CD14-positive monocyte (primary cell): ENCODE measurements around the gene DTX4. TPM values are rescaled to one million over a fixed set of nuclear protein-coding genes. Genes with fewer than 3 reads are reported as not detected.
"Not testable (repeated sequence)": the region's sequence is repeated elsewhere in the genome, so short reads cannot be mapped to it uniquely, and the experiment has no call there.

Experiments used
- DNase-seq, 3 donors: peaks; one replicate each; pipeline ENCODE4 v3.0.0-alpha.2; 2011 to 2022
- H2AFZ ChIP-seq: 2 replicates; pipeline ENCODE4 v1.6.0; 2012; ENCODE audit warnings: mild to moderate bottlenecking, low read depth, low read length, inconsistent platforms; ENCODE audit not compliant: insufficient read depth, poor library complexity, severe bottlenecking
- H3K27ac ChIP-seq, 2 donors: 1 replicate in 1 of 2; 2 replicates in 1 of 2; pipeline ENCODE4 v1.5.1; 2012 to 2013; ENCODE audit warnings: low read length in 2 of 2, control low read depth in 1 of 2, inconsistent platforms in 1 of 2, low read depth in 1 of 2, mild to moderate bottlenecking in 1 of 2
- H3K27me3 ChIP-seq, 2 donors: one replicate each; pipeline versions ENCODE4 v1.6.0 to v1.6.1; 2011 to 2013; ENCODE audit warnings: low read length in 2 of 2; ENCODE audit not compliant: control insufficient read depth in 2 of 2, insufficient read depth in 2 of 2
- H3K36me3 ChIP-seq, 2 donors: replicated peaks in 1 of 2; 1 replicate in 1 of 2; 2 replicates in 1 of 2; pipeline versions ENCODE4 v1.5.1 to v1.6.1; 2012 to 2013; ENCODE audit warnings: low read length in 2 of 2, control low read depth in 1 of 2, inconsistent platforms in 1 of 2, mild to moderate bottlenecking in 1 of 2; ENCODE audit not compliant: insufficient read depth in 2 of 2, control insufficient read depth in 1 of 2
- H3K4me1 ChIP-seq, 2 donors: 1 replicate in 1 of 2; 2 replicates in 1 of 2; pipeline versions ENCODE4 v1.5.1 to v1.6.1; 2012 to 2013; ENCODE audit warnings: low read length in 2 of 2, control low read depth in 1 of 2, inconsistent platforms in 1 of 2, mild to moderate bottlenecking in 1 of 2, moderate library complexity in 1 of 2; ENCODE audit not compliant: insufficient read depth in 2 of 2, control insufficient read depth in 1 of 2
- H3K4me2 ChIP-seq: replicated peaks from 2 replicates; pipeline ENCODE3; 2012; ENCODE audit warnings: low read length, moderate library complexity, mild to moderate bottlenecking; ENCODE audit not compliant: poor library complexity, severe bottlenecking; ENCODE audit errors: extremely low read depth
- H3K4me3 ChIP-seq, 3 experiments: fragments of 200-600 bp in 1 of 3; sonication (generic) in 1 of 3; replicated peaks in 1 of 3; 1 replicate in 2 of 3; 2 replicates in 1 of 3; pipeline ENCODE4 v1.5.1; 2011 to 2013; ENCODE audit warnings: low read length in 3 of 3, mild to moderate bottlenecking in 3 of 3, control low read depth in 2 of 3, low read depth in 2 of 3, inconsistent platforms in 1 of 3, moderate library complexity in 1 of 3
- H3K79me2 ChIP-seq: 2 replicates; pipeline ENCODE4 v1.6.0; 2012; ENCODE audit warnings: mild to moderate bottlenecking, control low read depth, inconsistent platforms, low read length, moderate library complexity; ENCODE audit not compliant: insufficient read depth
- H3K9ac ChIP-seq: 2 replicates; pipeline ENCODE4 v1.6.0; 2017; ENCODE audit warnings: low read length, mild to moderate bottlenecking; ENCODE audit not compliant: insufficient read depth, poor library complexity, severe bottlenecking
- H3K9me3 ChIP-seq, 2 donors: replicated peaks in 1 of 2; 1 replicate in 1 of 2; 2 replicates in 1 of 2; pipeline versions ENCODE4 v1.5.1 to v1.6.1; 2012 to 2013; ENCODE audit warnings: low read length in 2 of 2, control low read depth in 1 of 2; ENCODE audit not compliant: control insufficient read depth in 1 of 2, insufficient read depth in 1 of 2
- H4K20me1 ChIP-seq: 2 replicates; pipeline ENCODE4 v1.6.0; 2012; ENCODE audit warnings: mild to moderate bottlenecking, low read length, control low read depth, moderate library complexity; ENCODE audit not compliant: insufficient read depth
- H3K27ac Mint-ChIP-seq, 7 donors: one replicate each; pipeline ENCODE4 v1.8.0; 2020; ENCODE audit warnings: mild to moderate bottlenecking in 7 of 7, mixed read lengths in 7 of 7, moderate library complexity in 6 of 7, inconsistent platforms in 2 of 7
- H3K27me3 Mint-ChIP-seq, 3 donors: one replicate each; pipeline ENCODE4 v1.8.0; 2021 to 2022; ENCODE audit warnings: low read depth in 3 of 3, mild to moderate bottlenecking in 3 of 3, mixed read lengths in 3 of 3, moderate library complexity in 3 of 3, inconsistent platforms in 1 of 3
- H3K36me3 Mint-ChIP-seq, 2 donors: one replicate each; pipeline ENCODE4 v1.8.0; 2020; ENCODE audit warnings: mixed read lengths in 2 of 2, inconsistent platforms in 1 of 2, mild to moderate bottlenecking in 1 of 2
- H3K4me1 Mint-ChIP-seq: one replicate; pipeline ENCODE4 v1.8.0; 2020; ENCODE audit warnings: mild to moderate bottlenecking, mixed read lengths
- H3K4me3 Mint-ChIP-seq, 2 donors: one replicate each; pipeline ENCODE4 v1.8.0; 2020; ENCODE audit warnings: mild to moderate bottlenecking in 2 of 2, mixed read lengths in 2 of 2, moderate library complexity in 1 of 2
- H3K9me3 Mint-ChIP-seq, 7 donors: one replicate each; pipeline ENCODE4 v1.8.0; 2020 to 2022; ENCODE audit warnings: mixed read lengths in 7 of 7, mild to moderate bottlenecking in 6 of 7, moderate library complexity in 6 of 7, inconsistent platforms in 2 of 7
- WGBS: methylation state at CpG from one replicate; pipeline ENCODE4 v1.1.5; 2013; ENCODE audit warnings: missing lambda C conversion rate; ENCODE audit not compliant: insufficient coverage; 5-methylcytosine and 5-hydroxymethylcytosine counted together
- intact Hi-C, 2 donors: fragments of 100-400 bp; cut with micrococcal nuclease; formaldehyde crosslinking; loops; one replicate each; pipeline versions ENCODE4 v1.15.0 to v1.15.1; 2023
- polyA minus RNA-seq: library from RNA; depleted of rRNA, polyadenylated mRNA; stranded (reverse); fragments of >200 nt; gene quantifications from 2 replicates; pipeline ENCODE4 v1.2.3, GENCODE V29; 2012
- polyA plus RNA-seq, 3 donors: library from polyadenylated mRNA; depleted of rRNA in 1 of 3; unstranded in 2 of 3; stranded (reverse) in 1 of 3; fragments of 300-500 nt in 2 of 3; fragments of >200 nt in 1 of 3; fragmentation: Illumina TruSeq in 2 of 3; gene quantifications; 1 replicate in 2 of 3; 2 replicates in 1 of 3; pipeline ENCODE4 v1.2.3, GENCODE V29; 2012 to 2021
- total RNA-seq, 12 experiments: library from RNA in 1 of 12; stranded (reverse) in 1 of 12; fragments of 120-200 nt in 1 of 12; gene quantifications; one replicate each; pipeline ENCODE4 v1.2.4 and lab custom pipeline; 2013 to 2026; ENCODE audit warnings: mixed read lengths in 6 of 12, inconsistent platforms in 1 of 12
- TF ChIP-seq, protein P1 (sequence below): fragments of 200-600 bp; IDR thresholded peaks from one replicate; pipeline ENCODE4 v1.8.0; 2022; ENCODE audit warnings: antibody characterized with exemption, mild to moderate bottlenecking

The DTX4 gene
- 0.83 TPM for total RNA-seq (2013)
- polyA plus RNA-seq (1 to 10 TPM in 2 of 3 donors, under 1 TPM in 1; 0.96 to 1.9 (median 1.1) TPM), polyA minus RNA-seq (0.69 and 1.5 TPM in 2 replicates), total RNA-seq (lab: John Stamatoyannopoulos, UW) (3.0 to 9.3 (median 5.5) reads per million in 11 experiments)

- Histone ChIP-seq H3K9me3 (no peaks in the 10 kb centered on the region), H3K36me3 (no peaks in the 10 kb centered on the region), H3K27me3 (peaks cover 0 to 9% of the 10 kb centered on the region in 2 donors), H3K4me2 (peak within 1 kb of the TSS; percentile 83), H3K27ac (peak within 1 kb of the TSS; percentile 31 to 71), H3K79me2 (peaks cover 5% of the 10 kb centered on the region), H3K4me3 (peak within 1 kb of the TSS; percentile 65 to 82 (median 67)), H2AFZ (peak within 1 kb of the TSS; percentile 75), H3K4me1 (peaks cover 14 to 17% of the 10 kb centered on the region in 2 donors), H4K20me1 (peaks cover 11% of the 10 kb centered on the region), H3K9ac (peak within 1 kb of the TSS; percentile 41)
- TF ChIP-seq, protein P1, sequence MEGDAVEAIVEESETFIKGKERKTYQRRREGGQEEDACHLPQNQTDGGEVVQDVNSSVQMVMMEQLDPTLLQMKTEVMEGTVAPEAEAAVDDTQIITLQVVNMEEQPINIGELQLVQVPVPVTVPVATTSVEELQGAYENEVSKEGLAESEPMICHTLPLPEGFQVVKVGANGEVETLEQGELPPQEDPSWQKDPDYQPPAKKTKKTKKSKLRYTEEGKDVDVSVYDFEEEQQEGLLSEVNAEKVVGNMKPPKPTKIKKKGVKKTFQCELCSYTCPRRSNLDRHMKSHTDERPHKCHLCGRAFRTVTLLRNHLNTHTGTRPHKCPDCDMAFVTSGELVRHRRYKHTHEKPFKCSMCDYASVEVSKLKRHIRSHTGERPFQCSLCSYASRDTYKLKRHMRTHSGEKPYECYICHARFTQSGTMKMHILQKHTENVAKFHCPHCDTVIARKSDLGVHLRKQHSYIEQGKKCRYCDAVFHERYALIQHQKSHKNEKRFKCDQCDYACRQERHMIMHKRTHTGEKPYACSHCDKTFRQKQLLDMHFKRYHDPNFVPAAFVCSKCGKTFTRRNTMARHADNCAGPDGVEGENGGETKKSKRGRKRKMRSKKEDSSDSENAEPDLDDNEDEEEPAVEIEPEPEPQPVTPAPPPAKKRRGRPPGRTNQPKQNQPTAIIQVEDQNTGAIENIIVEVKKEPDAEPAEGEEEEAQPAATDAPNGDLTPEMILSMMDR, result peak; percentile 92
- Mint-ChIP-seq H3K27me3 (peaks cover 15 to 22% (median 20%) of the 10 kb centered on the region in 3 donors), H3K36me3 (peaks cover 1 to 4% of the 10 kb centered on the region in 2 donors), H3K9me3 (peaks cover 0 to 4% (median 0%) of the 10 kb centered on the region in 7 donors), H3K27ac (peak within 1 kb of the TSS in 3 of 7 donors; percentile 21 to 66 (median 27)), H3K4me3 (peak within 1 kb of the TSS; percentile 90 to 97), H3K4me1 (peaks cover 20% of the 10 kb centered on the region)
- under 1% methylated on average over 59 of the region's 64 CpGs for WGBS
- intact Hi-C loops, result loop anchor here (2.0 to 5.0 kb wide), 5 partner anchors 36 to 261 kb away; no protein-coding TSS in a partner anchor
- DNase-seq, result peak; percentile 87 to 96 (median 90)
Measured at GRCh38 chr11:59171508-59172322, at the start of gene DTX4. Gene DTX4, plus strand, starts transcription at chr11:59172132. Its CDS starts 464 bp downstream, at chr11:59172596.

DNA sequence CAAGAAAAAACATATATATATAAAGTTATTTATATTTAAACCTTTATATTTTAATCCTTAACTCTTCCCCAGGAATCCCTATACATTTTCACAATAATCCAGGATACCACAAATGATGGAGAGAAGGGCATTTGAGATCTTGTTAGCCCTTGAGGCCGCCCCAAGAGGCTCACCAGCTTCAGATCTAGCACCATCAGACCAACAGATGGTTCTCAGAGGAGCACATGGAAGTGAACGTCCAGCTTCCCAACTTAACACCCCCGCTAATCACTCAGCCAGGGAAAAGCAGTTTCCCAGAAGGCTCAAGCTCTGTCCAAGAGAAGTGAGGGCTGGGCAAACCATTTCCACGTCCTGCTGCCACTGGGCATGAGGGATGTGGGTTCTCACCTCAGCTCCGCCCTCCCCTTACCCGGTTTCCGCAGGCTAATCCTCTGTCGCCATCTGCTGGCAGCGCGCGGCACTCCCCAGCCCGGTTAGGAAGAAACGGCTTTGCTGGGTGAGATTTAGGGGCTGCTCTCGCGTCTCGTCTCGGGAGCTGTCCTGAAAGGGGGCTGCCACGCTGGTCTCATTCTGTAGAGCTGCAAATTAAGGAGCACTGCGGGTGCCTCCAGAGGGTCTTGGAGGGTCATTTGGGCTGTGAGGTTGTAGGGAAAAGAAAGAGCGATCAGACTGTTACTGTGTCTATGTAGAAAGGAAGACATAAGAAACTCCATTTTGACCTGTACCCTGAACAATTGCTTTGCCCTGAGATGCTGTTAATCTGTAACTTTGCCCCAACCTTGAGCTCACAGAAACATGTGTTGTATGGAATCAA is 36.1 kb upstream of the DTX4 start:
- no peaks in the 10 kb centered on the region for H3K27me3 ChIP-seq
- Mint-ChIP-seq H3K36me3 (peaks cover 60 to 65% of the 10 kb centered on the region in 2 donors), H3K27ac (peak overlapping the region in 5 of 7 donors; percentile 19 to 87 (median 62)), H3K4me3 (peak overlapping the region; percentile 78 to 97), H3K27me3 (peaks cover 0 to 3% (median 0%) of the 10 kb centered on the region in 3 donors), H3K9me3 (peaks cover 18 to 27% (median 23%) of the 10 kb centered on the region in 7 donors), H3K4me1 (peaks cover 6% of the 10 kb centered on the region)
- H2AFZ ChIP-seq, result peak overlapping the region; percentile 80
- no peak overlapping the region for H3K27ac ChIP-seq
- H4K20me1 ChIP-seq, result no peaks in the 10 kb centered on the region
- no peak overlapping the region for H3K9ac ChIP-seq
- H3K4me3 ChIP-seq, result no peak overlapping the region
- H3K9me3 ChIP-seq, result peaks cover 16 to 26% of the 10 kb centered on the region in 2 donors
- TF ChIP-seq, protein P1, result peak; percentile 97
- peaks cover 16 to 55% of the 10 kb centered on the region in 2 donors for H3K36me3 ChIP-seq
- peaks cover 6% of the 10 kb centered on the region for H3K79me2 ChIP-seq
- peak overlapping the region; percentile 49 for H3K4me2 ChIP-seq
- intact Hi-C loops, result no loop called here
- H3K4me1 ChIP-seq, result peaks cover 5 to 8% of the 10 kb centered on the region in 2 donors
- 15% methylated on average over 9 of the region's 20 CpGs for WGBS
- DNase-seq, result peak; percentile 63 to 71 (median 70)

GRCh38 chr11:59136551-59136950 is 35.4 kb upstream of the DTX4 start:
- peaks cover 16 to 48% of the 10 kb centered on the region in 2 donors for H3K36me3 ChIP-seq
- H3K9me3 Mint-ChIP-seq, result peaks cover 11 to 20% (median 17%) of the 10 kb centered on the region in 7 donors
- 85% methylated on average over 5 of the region's 6 CpGs for WGBS
- H3K4me1 Mint-ChIP-seq, H3K79me2 ChIP-seq, H3K4me3 Mint-ChIP-seq, H3K4me1 ChIP-seq, H3K27ac ChIP-seq, H3K9ac ChIP-seq, H3K27me3 ChIP-seq, H4K20me1 ChIP-seq, H3K4me2 ChIP-seq, H3K4me3 ChIP-seq, DNase-seq, H3K27me3 Mint-ChIP-seq, intact Hi-C loops: not testable (repeated sequence)
- H3K27ac Mint-ChIP-seq, result peak overlapping the region in 1 of 7 donors; percentile 19
- peak overlapping the region; percentile 80 for H2AFZ ChIP-seq
- peaks cover 55 to 58% of the 10 kb centered on the region in 2 donors for H3K36me3 Mint-ChIP-seq
- H3K9me3 ChIP-seq, result peaks cover 10 to 19% of the 10 kb centered on the region in 2 donors
